GM23338 (cell line): ENCODE measurements around the gene ALDH8A1. TPM values are rescaled to one million over a fixed set of nuclear protein-coding genes. Genes with fewer than 3 reads are reported as not detected.

Experiments used
- ATAC-seq: fragments of 200-7000 bp; cut with Tn5 transposase; 3 replicates; pipeline ENCODE4 v1.9.1; 2020
- DNase-seq: peaks from one replicate; pipeline ENCODE4 v3.0.0-alpha.2; 2015; ENCODE audit warnings: low spot score
- H2AFZ ChIP-seq: fragments of 200-600 bp; sonication (generic); 2 replicates; pipeline ENCODE4 v1.8.0; 2016; ENCODE audit warnings: antibody characterized with exemption, mild to moderate bottlenecking, moderate library complexity
- H3F3A ChIP-seq: fragments of 200-600 bp; sonication (generic); replicated peaks from 2 replicates; pipeline ENCODE4 v1.8.0; 2017; ENCODE audit warnings: antibody characterized with exemption, mixed run types, low read depth
- H3K27ac ChIP-seq: fragments of 200-600 bp; sonication (generic); 2 replicates; pipeline ENCODE4 v1.6.1; 2016; ENCODE audit warnings: low read depth
- H3K27me3 ChIP-seq: fragments of 200-600 bp; sonication (generic); 2 replicates; pipeline ENCODE4 v1.8.0; 2016; ENCODE audit warnings: mild to moderate bottlenecking, mixed run types, moderate library complexity; ENCODE audit not compliant: insufficient read depth
- H3K36me3 ChIP-seq: fragments of 200-600 bp; sonication (generic); 2 replicates; pipeline ENCODE4 v1.8.0; 2016; ENCODE audit warnings: mild to moderate bottlenecking; ENCODE audit not compliant: insufficient read depth
- H3K4me1 ChIP-seq: fragments of 200-600 bp; sonication (generic); 2 replicates; pipeline ENCODE4 v1.8.0; 2016; ENCODE audit warnings: mild to moderate bottlenecking, moderate library complexity; ENCODE audit not compliant: insufficient read depth
- H3K4me2 ChIP-seq: fragments of 200-600 bp; sonication (generic); 2 replicates; pipeline ENCODE4 v1.7.1; 2017; ENCODE audit warnings: mixed run types
- H3K4me3 ChIP-seq: fragments of 200-600 bp; sonication (generic); 2 replicates; pipeline ENCODE4 v1.6.1; 2016; ENCODE audit warnings: mixed run types
- H3K79me2 ChIP-seq: fragments of 200-600 bp; sonication (generic); replicated peaks from 2 replicates; pipeline ENCODE4 v1.8.0; 2017; ENCODE audit warnings: mild to moderate bottlenecking; ENCODE audit not compliant: insufficient read depth
- H3K9me2 ChIP-seq: fragments of 200-600 bp; sonication (generic); 2 replicates; pipeline ENCODE4 v1.8.0; 2017; ENCODE audit not compliant: insufficient read depth
- H4K20me1 ChIP-seq: fragments of 200-600 bp; sonication (generic); replicated peaks from 2 replicates; pipeline ENCODE4 v1.8.0; 2017; ENCODE audit warnings: mild to moderate bottlenecking; ENCODE audit not compliant: insufficient read depth
- H3K27ac Mint-ChIP-seq: 2 replicates; pipeline ENCODE4 v1.8.0; 2020; ENCODE audit warnings: inconsistent platforms, mild to moderate bottlenecking, moderate library complexity, mixed read lengths
- H3K27me3 Mint-ChIP-seq: 3 replicates; pipeline ENCODE4 v1.8.0; 2022; ENCODE audit warnings: low read depth, mild to moderate bottlenecking, moderate library complexity, mixed read lengths, inconsistent platforms; ENCODE audit not compliant: insufficient read depth, poor library complexity
- H3K36me3 Mint-ChIP-seq: 3 replicates; pipeline ENCODE4 v1.8.0; 2021; ENCODE audit warnings: low read depth, mild to moderate bottlenecking, inconsistent platforms, moderate library complexity, mixed read lengths
- H3K4me1 Mint-ChIP-seq: 3 replicates; pipeline ENCODE4 v1.8.0; 2020; ENCODE audit warnings: mild to moderate bottlenecking, inconsistent platforms, mixed read lengths
- H3K4me3 Mint-ChIP-seq: 3 replicates; pipeline ENCODE4 v1.8.0; 2021; ENCODE audit warnings: moderate library complexity, mild to moderate bottlenecking, inconsistent platforms, mixed read lengths
- H3K9me3 Mint-ChIP-seq: 3 replicates; pipeline ENCODE4 v1.8.0; 2020; ENCODE audit warnings: moderate library complexity, mild to moderate bottlenecking, inconsistent platforms, mixed read lengths
- ETS1 ChIP-seq: IDR thresholded peaks from 2 replicates; pipeline ENCODE4 v1.6.1; 2016; ENCODE audit warnings: antibody characterized with exemption
- EZH2 ChIP-seq: fragments of 200-600 bp; sonication (generic); IDR thresholded peaks from one replicate; pipeline ENCODE4 v1.8.0; 2017; ENCODE audit warnings: antibody characterized with exemption, mild to moderate bottlenecking, low read depth; ENCODE audit not compliant: unreplicated experiment
- EZH2phosphoT487 ChIP-seq: fragments of 200-600 bp; sonication (generic); IDR thresholded peaks from one replicate; pipeline ENCODE4 v1.8.1; 2018; ENCODE audit warnings: antibody characterized with exemption; ENCODE audit not compliant: unreplicated experiment
- JUNB ChIP-seq: IDR thresholded peaks from one replicate; pipeline ENCODE4 v1.6.1; 2016; ENCODE audit warnings: antibody characterized with exemption; ENCODE audit not compliant: unreplicated experiment
- NANOG ChIP-seq: IDR thresholded peaks from 2 replicates; pipeline ENCODE4 v1.6.1; 2016; ENCODE audit warnings: antibody characterized with exemption, borderline replicate concordance
- POLR2AphosphoS5 ChIP-seq: IDR thresholded peaks from 2 replicates; pipeline ENCODE4 v1.6.1; 2016; ENCODE audit warnings: antibody characterized with exemption, low read depth
- STAT1 ChIP-seq: IDR thresholded peaks from one replicate; pipeline ENCODE4 v1.6.1; 2016; ENCODE audit warnings: antibody characterized with exemption; ENCODE audit not compliant: unreplicated experiment
- ZNF114 ChIP-seq: fragments of 250-450 bp; sonication (Bioruptor Pico); IDR thresholded peaks from 2 replicates; pipeline ENCODE4 v1.5.0; 2020; ENCODE audit warnings: mild to moderate bottlenecking, moderate library complexity
- ZNF331 ChIP-seq: fragments of 250-450 bp; sonication (Bioruptor Pico); IDR thresholded peaks from 2 replicates; pipeline ENCODE4 v1.5.0; 2020; ENCODE audit warnings: low read depth, mild to moderate bottlenecking, moderate library complexity
- ZNF462 ChIP-seq: fragments of 250-450 bp; sonication (Bioruptor Pico); IDR thresholded peaks from 2 replicates; pipeline ENCODE4 v1.5.0; 2020; ENCODE audit warnings: mild to moderate bottlenecking, moderate library complexity
- polyA plus RNA-seq: library from polyadenylated mRNA; unstranded; fragments of >200 nt; fragmentation: Nextera tagmentation; extraction: Ambion mirVana; gene quantifications from 2 replicates; pipeline ENCODE4 v1.2.1, GENCODE V29; 2016
- total RNA-seq: library from RNA; depleted of rRNA; stranded (reverse); fragments of >200 nt; shearing (Covaris generic); gene quantifications from 2 replicates; pipeline ENCODE4 v1.2.3, GENCODE V29; 2014

Gene ALDH8A1
- total and polyA plus RNA-seq, 2 experiments from 2014 or later = not detected

- TF ChIP-seq ZNF462 = no peak
- no peak for TF ChIP-seq POLR2AphosphoS5
Observed at GRCh38 chr6:134932098-134932497, 17.8 kb downstream of the ALDH8A1 start (continued).

- Mint-ChIP-seq H3K27ac (no peak overlapping the region), H3K9me3 (no peaks in the 10 kb centered on the region)
- no peak for TF ChIP-seq ETS1
- no peak for TF ChIP-seq EZH2phosphoT487
- no peak for TF ChIP-seq POLR2AphosphoS5
- no peak for TF ChIP-seq ZNF114
- TF ChIP-seq EZH2 = no peak
- no peak for TF ChIP-seq ZNF331
- TF ChIP-seq ZNF462 = no peak
- no peak for TF ChIP-seq NANOG
- no peak for TF ChIP-seq STAT1
- no peak for TF ChIP-seq JUNB
Observed at GRCh38 chr6:134930463-134930862, 19.4 kb downstream of the ALDH8A1 start.

More at GRCh38 chr6:134930463-134930862, 19.4 kb downstream of the ALDH8A1 start:
- Histone ChIP-seq H3F3A (no peaks in the 10 kb centered on the region), H3K4me1 (no peaks in the 10 kb centered on the region), H3K36me3 (no peaks in the 10 kb centered on the region), H3K27ac (no peak overlapping the region), H3K9me2 (peaks cover 6% of the 10 kb centered on the region; the same call in 1 of the 2 replicates), H2AFZ (no peak overlapping the region), H3K4me2 (no peak overlapping the region), H3K79me2 (no peaks in the 10 kb centered on the region), H3K27me3 (no peaks in the 10 kb centered on the region), H4K20me1 (no peaks in the 10 kb centered on the region), H3K4me3 (no peak overlapping the region)
- H3K4me3 Mint-ChIP-seq = no peak overlapping the region
- DNase-seq (no peak), ATAC-seq (no peak)
- no peaks in the 10 kb centered on the region; the same call in 2 of the 3 replicates for H3K4me1 Mint-ChIP-seq
- peaks cover 2% of the 10 kb centered on the region for H3K27me3 Mint-ChIP-seq
- H3K36me3 Mint-ChIP-seq = no peaks in the 10 kb centered on the region
